Fibroblast of mammary gland (primary cell): Measurements from ENCODE around the gene OR2G2.

Experiments used
- DNase-seq: peaks from one replicate; pipeline ENCODE4 v3.0.0-alpha.2; 2010; ENCODE audit warnings: low read depth
- H3K4me3 ChIP-seq: 2 replicates; pipeline ENCODE4 v1.5.1; 2011; ENCODE audit warnings: low read depth, mild to moderate bottlenecking, low read length, moderate library complexity; ENCODE audit not compliant: control insufficient read depth
- TF ChIP-seq, protein P1 (sequence below): conservative IDR thresholded peaks from 2 replicates; pipeline ENCODE4 v1.5.1; 2011; ENCODE audit warnings: low read depth, low read length, inconsistent platforms; ENCODE audit not compliant: control insufficient read depth, insufficient read depth

OR2G2 gene

DNA sequence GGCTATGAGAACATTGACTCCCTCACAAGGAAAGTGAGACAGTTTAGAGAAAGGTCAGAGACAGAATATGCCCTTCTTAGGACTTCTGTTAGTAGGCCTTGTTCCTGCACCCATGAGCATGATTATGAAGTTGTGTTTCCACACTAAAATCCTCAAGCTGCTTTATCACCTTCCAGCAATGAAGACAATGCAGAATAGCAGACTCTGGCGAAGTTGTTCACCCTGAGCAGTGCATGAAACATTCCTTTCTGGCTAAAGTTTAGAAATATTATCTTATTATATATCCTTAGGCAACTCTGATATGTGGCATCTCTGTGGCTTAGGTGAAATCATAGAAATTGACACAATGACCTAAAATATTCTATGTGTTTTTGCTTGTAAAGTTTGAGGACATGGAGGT lies 13.9 kb upstream of the OR2G2 start:
- no peak overlapping the region for H3K4me3 ChIP-seq
- TF ChIP-seq, protein P1, sequence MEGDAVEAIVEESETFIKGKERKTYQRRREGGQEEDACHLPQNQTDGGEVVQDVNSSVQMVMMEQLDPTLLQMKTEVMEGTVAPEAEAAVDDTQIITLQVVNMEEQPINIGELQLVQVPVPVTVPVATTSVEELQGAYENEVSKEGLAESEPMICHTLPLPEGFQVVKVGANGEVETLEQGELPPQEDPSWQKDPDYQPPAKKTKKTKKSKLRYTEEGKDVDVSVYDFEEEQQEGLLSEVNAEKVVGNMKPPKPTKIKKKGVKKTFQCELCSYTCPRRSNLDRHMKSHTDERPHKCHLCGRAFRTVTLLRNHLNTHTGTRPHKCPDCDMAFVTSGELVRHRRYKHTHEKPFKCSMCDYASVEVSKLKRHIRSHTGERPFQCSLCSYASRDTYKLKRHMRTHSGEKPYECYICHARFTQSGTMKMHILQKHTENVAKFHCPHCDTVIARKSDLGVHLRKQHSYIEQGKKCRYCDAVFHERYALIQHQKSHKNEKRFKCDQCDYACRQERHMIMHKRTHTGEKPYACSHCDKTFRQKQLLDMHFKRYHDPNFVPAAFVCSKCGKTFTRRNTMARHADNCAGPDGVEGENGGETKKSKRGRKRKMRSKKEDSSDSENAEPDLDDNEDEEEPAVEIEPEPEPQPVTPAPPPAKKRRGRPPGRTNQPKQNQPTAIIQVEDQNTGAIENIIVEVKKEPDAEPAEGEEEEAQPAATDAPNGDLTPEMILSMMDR = no peak

DNA sequence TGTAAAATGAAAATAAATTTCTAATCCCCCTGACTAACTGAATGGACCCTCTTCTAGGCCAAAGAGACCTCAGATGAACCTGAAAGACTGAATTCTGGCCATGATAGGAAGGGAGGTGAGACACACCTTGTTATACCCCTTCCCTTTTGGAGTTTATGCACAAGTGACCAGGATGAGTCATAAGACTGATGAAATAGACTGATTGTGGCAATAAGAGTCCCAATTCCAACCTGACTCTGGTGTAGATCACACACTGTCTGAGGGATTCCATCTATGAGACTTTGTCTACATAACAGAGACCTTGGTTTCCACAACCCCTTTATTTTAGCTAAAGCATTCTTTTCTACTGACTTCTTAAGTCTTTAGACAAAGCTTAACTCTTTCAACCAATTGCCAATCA lies 13.5 kb upstream of the OR2G2 start:
- no peak for DNase-seq
- no peak overlapping the region for H3K4me3 ChIP-seq
- TF ChIP-seq, protein P1 = no peak

More for the DNA sequence above, 13.9 kb upstream of the OR2G2 start:
- DNase-seq = no peak

DNA sequence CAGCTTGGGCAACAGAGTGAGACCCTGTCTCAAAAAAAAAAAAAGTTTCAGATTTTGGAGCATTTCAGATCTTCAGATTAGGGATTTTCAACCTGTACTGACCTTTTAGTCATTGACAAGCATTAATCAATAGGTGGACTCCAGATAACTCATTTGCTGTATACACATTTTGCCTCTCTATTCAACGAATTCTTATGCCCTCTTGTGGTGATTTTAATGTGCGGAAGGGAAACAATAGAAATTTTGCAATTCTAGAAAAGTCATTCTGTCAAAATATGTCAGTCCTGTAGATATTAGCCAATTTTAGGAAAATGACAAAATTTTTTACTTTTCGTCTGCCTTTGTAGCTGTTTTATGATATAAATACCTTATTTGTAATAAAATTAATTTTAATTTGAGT lies 11.6 kb upstream of the OR2G2 start:
- DNase-seq = peak; percentile 1
- TF ChIP-seq, protein P1 = peak; percentile 24

DNA sequence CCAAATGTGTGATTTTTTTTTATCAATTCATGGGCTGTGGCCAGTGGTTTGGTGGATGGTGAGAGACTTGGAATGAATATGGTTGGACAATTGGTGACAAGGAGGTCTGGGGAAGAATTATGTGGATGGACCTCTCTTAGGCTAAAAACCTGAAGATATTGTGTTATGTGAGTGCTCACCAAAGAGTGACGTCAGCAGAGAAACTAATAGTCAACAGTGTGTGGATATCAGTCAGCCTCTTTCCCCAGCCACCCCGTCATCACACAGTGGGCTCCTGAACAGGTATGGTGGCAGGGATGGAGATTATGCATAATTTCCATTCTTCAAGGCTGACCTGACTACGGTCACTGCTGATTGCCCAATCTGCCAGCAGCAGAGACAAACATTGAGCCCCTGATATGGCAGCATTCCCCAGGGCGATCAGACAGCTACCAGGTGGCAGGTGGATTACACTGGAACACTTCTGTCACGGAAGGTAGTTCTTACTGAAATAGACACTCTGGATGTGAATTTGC lies 9.2 kb upstream of the OR2G2 start:
- TF ChIP-seq, protein P1 = no peak
- DNase-seq = no peak
- no peak overlapping the region for H3K4me3 ChIP-seq

More for the DNA sequence above, 11.6 kb upstream of the OR2G2 start:
- H3K4me3 ChIP-seq = no peak overlapping the region

DNA sequence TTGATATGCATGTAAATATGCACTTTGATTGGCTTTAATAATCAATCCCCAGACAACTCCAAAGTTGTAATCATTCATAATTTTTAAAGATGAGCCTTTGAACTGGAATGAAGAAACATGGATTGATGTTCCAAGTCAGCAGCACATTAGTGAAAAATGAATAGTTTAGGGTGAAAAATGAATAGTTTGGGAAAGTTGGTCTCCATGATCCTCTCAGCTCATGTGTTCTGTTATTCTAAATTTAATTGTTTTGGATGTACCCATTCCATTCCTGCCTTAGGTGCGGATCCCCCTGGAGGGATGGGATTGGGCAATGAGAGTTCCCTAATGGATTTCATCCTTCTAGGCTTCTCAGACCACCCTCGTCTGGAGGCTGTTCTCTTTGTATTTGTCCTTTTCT lies 17.1 kb downstream of the OR2G2 start, which contains the start of gene OR2G3:
TSS of gene OR2G3 (plus strand) at position 301 of the 400 bp plus-strand sequence. CDS start at position 301, 0 bp downstream.
- TF ChIP-seq, protein P1 = no peak
- H3K4me3 ChIP-seq = no peak within 1 kb of the TSS
- no peak for DNase-seq

DNA sequence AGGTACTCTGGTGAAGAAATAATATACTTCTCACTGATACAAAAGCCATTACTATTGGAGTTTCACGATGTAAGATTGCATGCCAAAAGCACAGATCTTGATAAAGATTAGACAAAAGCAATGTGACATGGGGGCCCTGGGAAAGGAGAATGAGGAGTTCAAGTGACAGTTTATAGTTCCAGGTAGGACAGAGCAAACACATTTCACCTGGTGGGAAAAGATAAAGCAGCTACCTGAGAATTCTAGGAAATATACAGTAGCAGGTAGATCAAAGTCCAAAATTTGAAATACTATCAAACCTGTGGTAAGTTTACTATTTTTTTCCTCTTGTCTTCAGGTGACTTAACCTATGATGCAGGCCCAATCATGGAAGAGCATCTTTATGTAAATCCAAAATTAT lies 25.2 kb downstream of the OR2G2 start:
- TF ChIP-seq, protein P1 = no peak
- DNase-seq = no peak
- no peak overlapping the region for H3K4me3 ChIP-seq

DNA sequence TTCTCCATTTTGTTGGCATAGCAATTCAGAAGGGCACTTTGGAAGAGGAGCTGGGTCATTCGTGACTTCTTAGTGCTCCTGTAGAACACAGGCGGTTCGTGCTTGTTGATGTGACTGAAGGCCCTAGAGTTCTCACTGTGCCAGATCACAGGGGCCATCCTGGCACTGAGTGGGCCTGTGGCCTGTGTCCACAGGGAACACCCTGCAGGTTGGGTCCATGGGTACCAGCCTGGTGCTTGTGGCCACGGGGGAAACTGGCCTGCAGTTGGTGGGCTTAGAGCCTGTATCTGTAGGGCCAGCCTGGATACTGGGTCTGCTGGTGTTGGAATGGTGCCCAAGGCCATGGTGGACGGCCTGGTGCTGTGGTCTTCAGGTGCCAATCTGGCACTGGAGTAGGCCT lies 26.5 kb downstream of the OR2G2 start:
- TF ChIP-seq, protein P1 = no peak
- H3K4me3 ChIP-seq = no peak overlapping the region
- DNase-seq = no peak
